Sigmoid colon (tissue), 7 donors: ENCODE measurements around the gene ANGPTL8. TPM values are rescaled to one million over a fixed set of nuclear protein-coding genes. Genes with fewer than 3 reads are reported as not detected.

Experiments used
- DNase-seq: peaks from one replicate; pipeline ENCODE4 v3.0.0-alpha.2; 2019
- H3K27ac ChIP-seq, 4 donors: fragments of 200-600 bp; sonication (generic); one replicate each; pipeline ENCODE4 v1.5.1; 2016 to 2019; ENCODE audit warnings: mild to moderate bottlenecking in 1 of 4
- H3K27me3 ChIP-seq, 3 donors: fragments of 200-600 bp; sonication (generic); one replicate each; pipeline ENCODE4 v1.5.1; 2019; ENCODE audit warnings: mild to moderate bottlenecking in 1 of 3
- H3K36me3 ChIP-seq, 4 donors: fragments of 200-600 bp; sonication (generic); one replicate each; pipeline ENCODE4 v1.5.1; 2016 to 2019
- H3K4me1 ChIP-seq, 4 donors: fragments of 200-600 bp; sonication (generic); one replicate each; pipeline ENCODE4 v1.5.1; 2017 to 2019
- H3K4me3 ChIP-seq, 4 donors: fragments of 200-600 bp; sonication (generic); one replicate each; pipeline ENCODE4 v1.5.1; 2017 to 2019; ENCODE audit warnings: mild to moderate bottlenecking in 2 of 4, moderate library complexity in 1 of 4
- H3K9me3 ChIP-seq, 4 donors: fragments of 200-600 bp in 3 of 4; sonication (generic) in 3 of 4; one replicate each; pipeline versions ENCODE4 v1.5.1 to v1.6.1; 2013 to 2019
- EP300 ChIP-seq, 4 donors: sonication (generic); formaldehyde crosslinking; IDR thresholded peaks; one replicate each; pipeline ENCODE4 v1.6.1; 2017; ENCODE audit warnings: antibody characterized with exemption in 4 of 4
- POLR2A ChIP-seq, 2 donors: fragments of 450-650 bp; IDR thresholded peaks; one replicate each; pipeline ENCODE4 v1.6.1; 2016; ENCODE audit warnings: antibody characterized with exemption in 2 of 2, mild to moderate bottlenecking in 2 of 2, moderate library complexity in 2 of 2
- POLR2AphosphoS5 ChIP-seq, 4 donors: sonication (generic); formaldehyde crosslinking; IDR thresholded peaks; one replicate each; pipeline ENCODE4 v1.6.1; 2017; ENCODE audit warnings: antibody characterized with exemption in 4 of 4
- WGBS, 2 donors: extraction: QIAGEN DNeasy Blood & Tissue Kit; methylation state at CpG; one replicate each; pipeline ENCODE4 v1.1.7; 2013; 5-methylcytosine and 5-hydroxymethylcytosine counted together
- intact Hi-C: fragments of 100-400 bp; cut with DNase I; formaldehyde crosslinking; loops from one replicate; pipeline ENCODE4 v1.15.1; 2023
- polyA plus RNA-seq, 3 donors: library from polyadenylated mRNA; stranded (reverse); fragments of 200-250 nt; gene quantifications; one replicate each; pipeline ENCODE4 v1.2.3, GENCODE V29; 2013
- total RNA-seq, 4 donors: library from RNA; depleted of rRNA; stranded (reverse); fragments of >200 nt; gene quantifications; one replicate each; pipeline ENCODE4 v1.1.0, GENCODE V29; 2016
- TF ChIP-seq, protein P1 (sequence below), 4 experiments: fragments of 450-650 bp in 3 of 4; fragments of 200-600 bp in 1 of 4; IDR thresholded peaks; one replicate each; pipeline ENCODE4 v1.5.1; 2016 to 2019; ENCODE audit warnings: antibody characterized with exemption in 4 of 4, mild to moderate bottlenecking in 3 of 4, moderate library complexity in 2 of 4
- donor health status: healthy with polysubstance abuse.
- donor health status: Bipolar disorder and iron deficiency.
- donor health status: healthy.

ANGPTL8 gene, protein sequence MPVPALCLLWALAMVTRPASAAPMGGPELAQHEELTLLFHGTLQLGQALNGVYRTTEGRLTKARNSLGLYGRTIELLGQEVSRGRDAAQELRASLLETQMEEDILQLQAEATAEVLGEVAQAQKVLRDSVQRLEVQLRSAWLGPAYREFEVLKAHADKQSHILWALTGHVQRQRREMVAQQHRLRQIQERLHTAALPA
- not detected for total RNA-seq
- polyA plus RNA-seq, result 1 to 10 TPM in 1 of 3 donors, not detected in 2; 8.1 TPM

DNA sequence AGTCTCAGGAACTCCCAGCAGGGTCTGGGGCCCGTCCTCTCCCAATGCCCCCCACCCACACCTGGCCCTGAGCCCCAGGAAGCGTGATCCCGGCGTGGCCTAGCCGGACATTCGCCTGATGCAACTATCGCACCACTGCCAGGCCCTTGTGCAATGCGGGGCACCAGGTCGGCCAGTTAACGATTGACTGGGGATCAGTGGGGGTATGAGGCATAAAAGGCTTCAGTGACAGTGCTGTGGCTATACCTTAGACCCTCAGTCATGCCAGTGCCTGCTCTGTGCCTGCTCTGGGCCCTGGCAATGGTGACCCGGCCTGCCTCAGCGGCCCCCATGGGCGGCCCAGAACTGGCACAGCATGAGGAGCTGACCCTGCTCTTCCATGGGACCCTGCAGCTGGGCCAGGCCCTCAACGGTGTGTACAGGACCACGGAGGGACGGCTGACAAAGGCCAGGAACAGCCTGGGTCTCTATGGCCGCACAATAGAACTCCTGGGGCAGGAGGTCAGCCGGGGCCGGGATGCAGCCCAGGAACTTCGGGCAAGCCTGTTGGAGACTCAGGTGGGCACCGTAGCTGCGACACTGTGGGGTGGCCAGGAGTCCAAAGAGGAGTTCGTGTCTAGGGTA lies at the start of gene ANGPTL8:
Gene ANGPTL8 (plus strand): TSS at position 243 of the 624 bp plus-strand sequence. CDS start 19 bp downstream, at position 262.
- no peak within 1 kb of the TSS for H3K27ac ChIP-seq
- no peaks in the 10 kb centered on the region for H3K27me3 ChIP-seq
- 95% methylated on average over 23 of the region's 23 CpGs for WGBS, 2 donors
- no peak within 1 kb of the TSS for H3K4me3 ChIP-seq
- no peak for DNase-seq
- H3K9me3 ChIP-seq, result peaks cover 0 to 2% (median 0%) of the 10 kb centered on the region in 4 donors
- H3K4me1 ChIP-seq, result peaks cover 0 to 12% (median 9%) of the 10 kb centered on the region in 4 donors
- TF ChIP-seq, protein P1, sequence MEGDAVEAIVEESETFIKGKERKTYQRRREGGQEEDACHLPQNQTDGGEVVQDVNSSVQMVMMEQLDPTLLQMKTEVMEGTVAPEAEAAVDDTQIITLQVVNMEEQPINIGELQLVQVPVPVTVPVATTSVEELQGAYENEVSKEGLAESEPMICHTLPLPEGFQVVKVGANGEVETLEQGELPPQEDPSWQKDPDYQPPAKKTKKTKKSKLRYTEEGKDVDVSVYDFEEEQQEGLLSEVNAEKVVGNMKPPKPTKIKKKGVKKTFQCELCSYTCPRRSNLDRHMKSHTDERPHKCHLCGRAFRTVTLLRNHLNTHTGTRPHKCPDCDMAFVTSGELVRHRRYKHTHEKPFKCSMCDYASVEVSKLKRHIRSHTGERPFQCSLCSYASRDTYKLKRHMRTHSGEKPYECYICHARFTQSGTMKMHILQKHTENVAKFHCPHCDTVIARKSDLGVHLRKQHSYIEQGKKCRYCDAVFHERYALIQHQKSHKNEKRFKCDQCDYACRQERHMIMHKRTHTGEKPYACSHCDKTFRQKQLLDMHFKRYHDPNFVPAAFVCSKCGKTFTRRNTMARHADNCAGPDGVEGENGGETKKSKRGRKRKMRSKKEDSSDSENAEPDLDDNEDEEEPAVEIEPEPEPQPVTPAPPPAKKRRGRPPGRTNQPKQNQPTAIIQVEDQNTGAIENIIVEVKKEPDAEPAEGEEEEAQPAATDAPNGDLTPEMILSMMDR (IDR thresholded peaks at IDR 0.05), result no peak
- TF ChIP-seq EP300 (IDR thresholded peaks at IDR 0.05), result no peak
- intact Hi-C loops, result no loop called here
- peaks cover 0 to 28% (median 0%) of the 10 kb centered on the region in 4 donors for H3K36me3 ChIP-seq

DNA sequence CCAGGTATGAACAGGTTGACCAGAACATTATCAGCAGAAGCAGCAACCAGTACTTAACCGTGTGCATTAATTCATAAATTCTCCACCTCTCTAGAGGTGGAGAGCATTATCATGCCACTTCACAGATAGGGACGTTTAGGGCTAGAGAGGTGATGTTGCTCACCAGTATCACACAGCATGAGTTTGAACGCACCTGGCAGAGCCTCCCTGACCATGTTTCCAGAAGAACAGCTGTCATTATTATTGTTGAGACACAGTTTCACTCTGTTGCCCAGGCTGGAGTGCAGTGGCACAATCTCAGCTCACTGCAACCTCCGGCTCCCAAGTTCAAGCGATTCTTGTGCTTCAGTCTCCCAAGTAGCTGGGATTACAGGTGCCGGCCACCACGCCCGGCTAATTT lies 48.9 kb upstream of the ANGPTL8 start:
- Histone ChIP-seq H3K27ac (peak overlapping the region; percentile 91 to 98 (median 94)), H3K27me3 (no peaks in the 10 kb centered on the region), H3K9me3 (no peaks in the 10 kb centered on the region), H3K4me1 (peaks cover 0 to 100% (median 96%) of the 10 kb centered on the region in 4 donors), H3K4me3 (peak overlapping the region in 3 of 4 donors; percentile 2 to 75 (median 73)), H3K36me3 (peaks cover 28 to 82% (median 45%) of the 10 kb centered on the region in 4 donors)
- DNase-seq, result no peak
- TF ChIP-seq POLR2A (IDR thresholded peaks at IDR 0.05) (no peak), POLR2AphosphoS5 (IDR thresholded peaks at IDR 0.05) (no peak), EP300 (IDR thresholded peaks at IDR 0.05) (no peak)
- TF ChIP-seq, protein P1 (IDR thresholded peaks at IDR 0.05), result no peak
- intact Hi-C loops, result no loop called here
- WGBS, 2 donors, result 83 to 87% methylated on average over 8 of the region's 8 CpGs

DNA sequence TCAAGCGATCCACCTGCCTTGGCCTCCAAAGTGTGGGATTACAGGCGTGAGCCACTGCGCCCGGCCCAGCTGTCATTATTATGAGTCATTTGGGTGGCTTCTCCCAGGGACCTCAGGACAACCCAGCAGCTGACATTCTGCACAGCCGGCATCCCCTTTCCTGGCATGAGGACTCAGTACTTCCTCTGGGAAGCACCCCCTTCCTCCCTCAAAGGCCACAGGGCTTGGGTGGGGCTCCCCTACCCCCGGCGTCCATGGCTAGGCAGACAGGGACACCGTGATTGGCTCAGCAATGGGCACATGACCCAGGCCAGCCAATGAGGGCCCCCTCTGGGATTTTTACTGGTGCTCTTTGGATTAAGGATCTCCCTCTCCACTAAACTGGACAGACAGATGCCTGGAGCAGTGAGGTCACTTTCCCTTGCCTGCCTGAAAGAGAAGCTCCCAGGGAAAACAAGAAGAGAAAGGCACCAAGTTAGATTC lies 48.1 kb upstream of the ANGPTL8 start:
- peak overlapping the region in 3 of 4 donors; percentile 2 to 75 (median 73) for H3K4me3 ChIP-seq
- WGBS, 2 donors, result 51 to 61% methylated on average over 8 of the region's 8 CpGs
- H3K27ac ChIP-seq, result peak overlapping the region; percentile 91 to 98 (median 94)
- intact Hi-C loops, result no loop called here
- H3K9me3 ChIP-seq, result no peaks in the 10 kb centered on the region
- H3K36me3 ChIP-seq, result peaks cover 24 to 74% (median 40%) of the 10 kb centered on the region in 4 donors
- DNase-seq, result peak; percentile 91
- peaks cover 0 to 96% (median 89%) of the 10 kb centered on the region in 4 donors for H3K4me1 ChIP-seq
- TF ChIP-seq POLR2AphosphoS5 (IDR thresholded peaks at IDR 0.05), result peak; percentile 24 to 66 (median 41)
- TF ChIP-seq POLR2A (IDR thresholded peaks at IDR 0.05), result no peak
- H3K27me3 ChIP-seq, result no peaks in the 10 kb centered on the region

DNA sequence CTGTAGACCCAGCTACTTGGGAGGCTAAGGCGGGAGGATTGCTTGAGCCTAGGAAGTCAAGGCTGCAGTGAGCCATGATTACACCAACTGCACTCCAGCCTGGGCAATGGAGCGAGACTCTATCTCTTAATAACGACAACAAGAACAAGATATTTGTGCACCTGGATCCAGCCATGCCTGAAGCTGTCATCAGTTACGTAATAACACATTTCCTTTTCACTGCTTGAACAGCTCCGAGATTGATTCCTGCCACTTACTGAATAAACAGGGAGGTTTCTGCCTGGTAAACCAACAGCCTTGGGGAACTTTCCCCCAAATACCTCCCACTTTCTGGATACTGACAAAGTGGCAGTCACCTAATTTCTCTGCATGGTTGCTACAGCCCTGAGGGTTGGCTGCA lies 47.5 kb upstream of the ANGPTL8 start:
- H3K4me1 ChIP-seq, result peaks cover 0 to 90% (median 85%) of the 10 kb centered on the region in 4 donors
- TF ChIP-seq POLR2A (IDR thresholded peaks at IDR 0.05), result no peak
- TF ChIP-seq POLR2AphosphoS5 (IDR thresholded peaks at IDR 0.05), result no peak
- TF ChIP-seq, protein P1 (IDR thresholded peaks at IDR 0.05), result no peak
- TF ChIP-seq EP300 (IDR thresholded peaks at IDR 0.05), result no peak
- H3K4me3 ChIP-seq, result peak overlapping the region in 2 of 4 donors; percentile 73 to 75
- peaks cover 17 to 68% (median 37%) of the 10 kb centered on the region in 4 donors for H3K36me3 ChIP-seq
- H3K27ac ChIP-seq, result peak overlapping the region; percentile 91 to 98 (median 94)
- H3K9me3 ChIP-seq, result no peaks in the 10 kb centered on the region
- H3K27me3 ChIP-seq, result no peaks in the 10 kb centered on the region
- intact Hi-C loops, result no loop called here
- no peak for DNase-seq
- 63 to 82% methylated on average over 5 of the region's 5 CpGs for whole genome bisulfite sequencing, 2 donors
